ENCODE results near the gene RNASEL. TPM values are rescaled to one million over a fixed set of nuclear protein-coding genes. Genes with fewer than 3 reads are reported as not detected.
A peak's percentile ranks its signal among the peaks of the same experiment; 100 is the strongest.

The RNASEL gene
- total and polyA plus RNA-seq, 2 experiments from 2014 or later = 0.37 to 0.94 TPM

DNA sequence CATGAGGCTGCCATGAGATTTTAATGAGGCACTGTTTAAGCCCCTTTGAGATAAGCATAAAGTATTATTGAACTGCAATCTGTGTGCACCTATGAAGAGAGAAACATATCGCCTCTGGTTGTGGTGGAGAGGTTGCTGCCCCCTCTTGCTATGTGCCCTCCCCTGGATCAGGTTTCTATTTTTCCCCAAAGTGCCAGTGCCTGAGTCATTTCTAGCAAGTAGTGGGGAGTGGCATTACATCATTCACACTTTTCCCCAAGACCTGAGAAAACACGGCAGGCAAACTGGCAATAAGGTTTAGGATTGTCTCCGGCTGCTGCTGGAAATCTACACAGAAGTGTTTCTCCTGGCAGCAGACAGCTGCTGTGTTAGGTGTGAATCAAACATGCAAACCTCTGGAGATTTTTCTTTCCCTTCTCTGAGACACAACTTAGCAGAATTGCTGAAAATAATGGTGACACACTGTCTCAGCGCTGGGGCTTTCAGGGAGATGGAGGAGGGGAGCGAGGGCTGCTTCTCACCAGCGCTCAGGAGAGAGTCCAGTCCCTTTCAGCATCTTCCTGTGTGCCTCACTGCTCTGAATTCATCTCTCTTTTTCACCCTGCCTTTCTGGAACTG, 28.8 kb upstream of the RNASEL start:
- Histone ChIP-seq H3K27ac (ENCODE audit: low read depth) (no peak overlapping the region), H3K9me2 (ENCODE audit: insufficient read depth) (no peaks in the 10 kb centered on the region), H3K27me3 (ENCODE audit: insufficient read depth) (peaks cover 39% of the 10 kb centered on the region), H3K79me2 (replicated peaks; ENCODE audit: insufficient read depth) (no peaks in the 10 kb centered on the region), H3K4me1 (ENCODE audit: insufficient read depth) (peaks cover 54% of the 10 kb centered on the region), H3F3A (replicated peaks; ENCODE audit: low read depth) (peaks cover 5% of the 10 kb centered on the region; the same call in 1 of the 2 replicates), H3K36me3 (ENCODE audit: insufficient read depth) (no peaks in the 10 kb centered on the region), H3K4me3 (no peak overlapping the region), H4K20me1 (replicated peaks; ENCODE audit: insufficient read depth) (no peaks in the 10 kb centered on the region), H3K4me2 (peak overlapping the region; percentile 80), H2AFZ (0 out of 2 replicates have a peak overlapping the region, but pooled peaks have one; percentile 5)
- H3K9me3 Mint-ChIP-seq = peaks cover 11% of the 10 kb centered on the region
- peaks cover 44% of the 10 kb centered on the region for H3K27me3 Mint-ChIP-seq (ENCODE audit: insufficient read depth, low read depth, poor library complexity)
- no peak for ATAC-seq
- H3K4me1 Mint-ChIP-seq = peaks cover 58% of the 10 kb centered on the region
- no peak overlapping the region for H3K27ac Mint-ChIP-seq
- H3K36me3 Mint-ChIP-seq (ENCODE audit: low read depth) = peaks cover 3% of the 10 kb centered on the region; the same call in 2 of the 3 replicates
- no peak for DNase-seq (ENCODE audit: low spot score)
- H3K4me3 Mint-ChIP-seq = peak overlapping the region; percentile 72; the same call in 1 of the 3 replicates
- no peak for TF ChIP-seq ZNF114 (CRISPR knock-in tag; IDR thresholded peaks at IDR 0.05)
- no peak for TF ChIP-seq STAT1 (IDR thresholded peaks at IDR 0.05; ENCODE audit: unreplicated experiment)
- TF ChIP-seq POLR2AphosphoS5 (IDR thresholded peaks at IDR 0.05; ENCODE audit: low read depth) = no peak
- TF ChIP-seq, protein P1, sequence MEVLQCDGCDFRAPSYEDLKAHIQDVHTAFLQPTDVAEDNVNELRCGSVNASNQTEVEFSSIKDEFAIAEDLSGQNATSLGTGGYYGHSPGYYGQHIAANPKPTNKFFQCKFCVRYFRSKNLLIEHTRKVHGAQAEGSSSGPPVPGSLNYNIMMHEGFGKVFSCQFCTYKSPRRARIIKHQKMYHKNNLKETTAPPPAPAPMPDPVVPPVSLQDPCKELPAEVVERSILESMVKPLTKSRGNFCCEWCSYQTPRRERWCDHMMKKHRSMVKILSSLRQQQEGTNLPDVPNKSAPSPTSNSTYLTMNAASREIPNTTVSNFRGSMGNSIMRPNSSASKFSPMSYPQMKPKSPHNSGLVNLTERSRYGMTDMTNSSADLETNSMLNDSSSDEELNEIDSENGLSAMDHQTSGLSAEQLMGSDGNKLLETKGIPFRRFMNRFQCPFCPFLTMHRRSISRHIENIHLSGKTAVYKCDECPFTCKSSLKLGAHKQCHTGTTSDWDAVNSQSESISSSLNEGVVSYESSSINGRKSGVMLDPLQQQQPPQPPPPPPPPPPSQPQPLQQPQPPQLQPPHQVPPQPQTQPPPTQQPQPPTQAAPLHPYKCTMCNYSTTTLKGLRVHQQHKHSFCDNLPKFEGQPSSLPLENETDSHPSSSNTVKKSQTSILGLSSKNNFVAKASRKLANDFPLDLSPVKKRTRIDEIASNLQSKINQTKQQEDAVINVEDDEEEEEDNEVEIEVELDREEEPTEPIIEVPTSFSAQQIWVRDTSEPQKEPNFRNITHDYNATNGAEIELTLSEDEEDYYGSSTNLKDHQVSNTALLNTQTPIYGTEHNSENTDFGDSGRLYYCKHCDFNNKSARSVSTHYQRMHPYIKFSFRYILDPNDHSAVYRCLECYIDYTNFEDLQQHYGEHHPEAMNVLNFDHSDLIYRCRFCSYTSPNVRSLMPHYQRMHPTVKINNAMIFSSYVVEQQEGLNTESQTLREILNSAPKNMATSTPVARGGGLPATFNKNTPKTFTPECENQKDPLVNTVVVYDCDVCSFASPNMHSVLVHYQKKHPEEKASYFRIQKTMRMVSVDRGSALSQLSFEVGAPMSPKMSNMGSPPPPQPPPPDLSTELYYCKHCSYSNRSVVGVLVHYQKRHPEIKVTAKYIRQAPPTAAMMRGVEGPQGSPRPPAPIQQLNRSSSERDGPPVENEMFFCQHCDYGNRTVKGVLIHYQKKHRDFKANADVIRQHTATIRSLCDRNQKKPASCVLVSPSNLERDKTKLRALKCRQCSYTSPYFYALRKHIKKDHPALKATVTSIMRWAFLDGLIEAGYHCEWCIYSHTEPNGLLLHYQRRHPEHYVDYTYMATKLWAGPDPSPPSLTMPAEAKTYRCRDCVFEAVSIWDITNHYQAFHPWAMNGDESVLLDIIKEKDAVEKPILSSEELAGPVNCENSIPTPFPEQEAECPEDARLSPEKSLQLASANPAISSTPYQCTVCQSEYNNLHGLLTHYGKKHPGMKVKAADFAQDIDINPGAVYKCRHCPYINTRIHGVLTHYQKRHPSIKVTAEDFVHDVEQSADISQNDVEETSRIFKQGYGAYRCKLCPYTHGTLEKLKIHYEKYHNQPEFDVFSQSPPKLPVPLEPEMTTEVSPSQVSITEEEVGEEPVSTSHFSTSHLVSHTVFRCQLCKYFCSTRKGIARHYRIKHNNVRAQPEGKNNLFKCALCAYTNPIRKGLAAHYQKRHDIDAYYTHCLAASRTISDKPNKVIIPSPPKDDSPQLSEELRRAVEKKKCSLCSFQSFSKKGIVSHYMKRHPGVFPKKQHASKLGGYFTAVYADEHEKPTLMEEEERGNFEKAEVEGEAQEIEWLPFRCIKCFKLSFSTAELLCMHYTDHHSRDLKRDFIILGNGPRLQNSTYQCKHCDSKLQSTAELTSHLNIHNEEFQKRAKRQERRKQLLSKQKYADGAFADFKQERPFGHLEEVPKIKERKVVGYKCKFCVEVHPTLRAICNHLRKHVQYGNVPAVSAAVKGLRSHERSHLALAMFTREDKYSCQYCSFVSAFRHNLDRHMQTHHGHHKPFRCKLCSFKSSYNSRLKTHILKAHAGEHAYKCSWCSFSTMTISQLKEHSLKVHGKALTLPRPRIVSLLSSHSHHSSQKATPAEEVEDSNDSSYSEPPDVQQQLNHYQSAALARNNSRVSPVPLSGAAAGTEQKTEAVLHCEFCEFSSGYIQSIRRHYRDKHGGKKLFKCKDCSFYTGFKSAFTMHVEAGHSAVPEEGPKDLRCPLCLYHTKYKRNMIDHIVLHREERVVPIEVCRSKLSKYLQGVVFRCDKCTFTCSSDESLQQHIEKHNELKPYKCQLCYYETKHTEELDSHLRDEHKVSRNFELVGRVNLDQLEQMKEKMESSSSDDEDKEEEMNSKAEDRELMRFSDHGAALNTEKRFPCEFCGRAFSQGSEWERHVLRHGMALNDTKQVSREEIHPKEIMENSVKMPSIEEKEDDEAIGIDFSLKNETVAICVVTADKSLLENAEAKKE (CRISPR knock-in tag; IDR thresholded peaks at IDR 0.05) = no peak
- no peak for TF ChIP-seq JUNB (IDR thresholded peaks at IDR 0.05; ENCODE audit: unreplicated experiment)
- TF ChIP-seq, protein P2, sequence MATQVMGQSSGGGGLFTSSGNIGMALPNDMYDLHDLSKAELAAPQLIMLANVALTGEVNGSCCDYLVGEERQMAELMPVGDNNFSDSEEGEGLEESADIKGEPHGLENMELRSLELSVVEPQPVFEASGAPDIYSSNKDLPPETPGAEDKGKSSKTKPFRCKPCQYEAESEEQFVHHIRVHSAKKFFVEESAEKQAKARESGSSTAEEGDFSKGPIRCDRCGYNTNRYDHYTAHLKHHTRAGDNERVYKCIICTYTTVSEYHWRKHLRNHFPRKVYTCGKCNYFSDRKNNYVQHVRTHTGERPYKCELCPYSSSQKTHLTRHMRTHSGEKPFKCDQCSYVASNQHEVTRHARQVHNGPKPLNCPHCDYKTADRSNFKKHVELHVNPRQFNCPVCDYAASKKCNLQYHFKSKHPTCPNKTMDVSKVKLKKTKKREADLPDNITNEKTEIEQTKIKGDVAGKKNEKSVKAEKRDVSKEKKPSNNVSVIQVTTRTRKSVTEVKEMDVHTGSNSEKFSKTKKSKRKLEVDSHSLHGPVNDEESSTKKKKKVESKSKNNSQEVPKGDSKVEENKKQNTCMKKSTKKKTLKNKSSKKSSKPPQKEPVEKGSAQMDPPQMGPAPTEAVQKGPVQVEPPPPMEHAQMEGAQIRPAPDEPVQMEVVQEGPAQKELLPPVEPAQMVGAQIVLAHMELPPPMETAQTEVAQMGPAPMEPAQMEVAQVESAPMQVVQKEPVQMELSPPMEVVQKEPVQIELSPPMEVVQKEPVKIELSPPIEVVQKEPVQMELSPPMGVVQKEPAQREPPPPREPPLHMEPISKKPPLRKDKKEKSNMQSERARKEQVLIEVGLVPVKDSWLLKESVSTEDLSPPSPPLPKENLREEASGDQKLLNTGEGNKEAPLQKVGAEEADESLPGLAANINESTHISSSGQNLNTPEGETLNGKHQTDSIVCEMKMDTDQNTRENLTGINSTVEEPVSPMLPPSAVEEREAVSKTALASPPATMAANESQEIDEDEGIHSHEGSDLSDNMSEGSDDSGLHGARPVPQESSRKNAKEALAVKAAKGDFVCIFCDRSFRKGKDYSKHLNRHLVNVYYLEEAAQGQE (IDR thresholded peaks at IDR 0.05; ENCODE audit: unreplicated experiment) = no peak
- no peak for TF ChIP-seq ZNF331 (CRISPR knock-in tag; IDR thresholded peaks at IDR 0.05; ENCODE audit: low read depth)
- TF ChIP-seq, protein P3, sequence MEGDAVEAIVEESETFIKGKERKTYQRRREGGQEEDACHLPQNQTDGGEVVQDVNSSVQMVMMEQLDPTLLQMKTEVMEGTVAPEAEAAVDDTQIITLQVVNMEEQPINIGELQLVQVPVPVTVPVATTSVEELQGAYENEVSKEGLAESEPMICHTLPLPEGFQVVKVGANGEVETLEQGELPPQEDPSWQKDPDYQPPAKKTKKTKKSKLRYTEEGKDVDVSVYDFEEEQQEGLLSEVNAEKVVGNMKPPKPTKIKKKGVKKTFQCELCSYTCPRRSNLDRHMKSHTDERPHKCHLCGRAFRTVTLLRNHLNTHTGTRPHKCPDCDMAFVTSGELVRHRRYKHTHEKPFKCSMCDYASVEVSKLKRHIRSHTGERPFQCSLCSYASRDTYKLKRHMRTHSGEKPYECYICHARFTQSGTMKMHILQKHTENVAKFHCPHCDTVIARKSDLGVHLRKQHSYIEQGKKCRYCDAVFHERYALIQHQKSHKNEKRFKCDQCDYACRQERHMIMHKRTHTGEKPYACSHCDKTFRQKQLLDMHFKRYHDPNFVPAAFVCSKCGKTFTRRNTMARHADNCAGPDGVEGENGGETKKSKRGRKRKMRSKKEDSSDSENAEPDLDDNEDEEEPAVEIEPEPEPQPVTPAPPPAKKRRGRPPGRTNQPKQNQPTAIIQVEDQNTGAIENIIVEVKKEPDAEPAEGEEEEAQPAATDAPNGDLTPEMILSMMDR (conservative IDR thresholded peaks at IDR 0.05; ENCODE audit: low read depth in 2 of 2) = no peak
- TF ChIP-seq EZH2phosphoT487 (IDR thresholded peaks at IDR 0.05; ENCODE audit: unreplicated experiment) = no peak
- TF ChIP-seq EZH2 (IDR thresholded peaks at IDR 0.05; ENCODE audit: low read depth, unreplicated experiment) = no peak
- TF ChIP-seq CREB1 (CRISPR knock-in tag; IDR thresholded peaks at IDR 0.05; ENCODE audit: low read depth) = no peak
- no peak for TF ChIP-seq NANOG (IDR thresholded peaks at IDR 0.05; ENCODE audit: borderline replicate concordance)
- TF ChIP-seq, protein P4, sequence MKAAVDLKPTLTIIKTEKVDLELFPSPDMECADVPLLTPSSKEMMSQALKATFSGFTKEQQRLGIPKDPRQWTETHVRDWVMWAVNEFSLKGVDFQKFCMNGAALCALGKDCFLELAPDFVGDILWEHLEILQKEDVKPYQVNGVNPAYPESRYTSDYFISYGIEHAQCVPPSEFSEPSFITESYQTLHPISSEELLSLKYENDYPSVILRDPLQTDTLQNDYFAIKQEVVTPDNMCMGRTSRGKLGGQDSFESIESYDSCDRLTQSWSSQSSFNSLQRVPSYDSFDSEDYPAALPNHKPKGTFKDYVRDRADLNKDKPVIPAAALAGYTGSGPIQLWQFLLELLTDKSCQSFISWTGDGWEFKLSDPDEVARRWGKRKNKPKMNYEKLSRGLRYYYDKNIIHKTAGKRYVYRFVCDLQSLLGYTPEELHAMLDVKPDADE (IDR thresholded peaks at IDR 0.05) = no peak

Measured in GM23338 (cell line).